ENCODE data around the gene SMG6.

SMG6 gene

DNA sequence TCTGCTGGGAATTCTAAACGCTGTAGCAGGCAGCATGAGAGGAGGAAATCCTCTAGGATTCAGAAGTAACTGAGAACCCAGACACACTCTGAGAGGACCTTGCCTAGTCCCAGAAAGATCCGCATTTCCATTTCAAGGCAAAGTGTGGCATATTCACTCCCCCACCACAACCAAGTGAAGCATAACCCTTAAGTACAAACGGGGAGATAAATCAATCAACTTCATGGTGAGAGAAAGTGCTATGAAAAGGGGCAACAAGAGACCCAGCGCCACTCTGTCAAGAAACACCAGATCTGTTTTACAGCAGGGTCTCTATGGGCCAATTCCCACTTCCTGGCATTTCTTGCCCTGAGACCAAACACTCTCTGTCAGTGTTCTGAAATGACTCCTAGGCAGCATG is 68.3 kb downstream of the SMG6 start:
- DNase-seq (ENCODE audit: low read depth) = no peak

DNA sequence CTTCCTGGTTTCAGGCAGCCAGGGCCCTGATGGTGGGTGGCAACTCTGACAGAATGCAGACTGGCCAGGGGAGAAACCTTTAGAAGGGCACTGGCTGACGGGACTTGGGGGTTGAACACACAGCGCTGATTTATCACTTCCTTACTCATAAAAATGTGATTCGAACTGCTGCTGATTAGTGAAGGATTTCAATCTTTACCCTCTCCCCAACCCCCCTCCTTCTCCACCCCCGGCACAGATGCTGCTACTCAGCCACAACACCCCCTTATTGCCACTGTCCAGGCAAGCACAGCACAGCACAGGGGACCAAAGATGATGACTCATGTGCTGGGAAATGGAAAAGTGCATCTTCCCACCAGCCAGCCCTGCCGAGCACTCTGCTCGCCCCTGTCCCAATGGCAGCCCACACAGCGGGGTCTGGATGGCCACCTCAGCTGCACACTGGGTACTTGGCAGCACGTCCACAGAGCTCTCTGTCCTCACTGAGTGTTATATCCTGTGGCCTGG is 70.1 kb downstream of the SMG6 start:
- no peak for DNase-seq (ENCODE audit: low read depth)

- DNase-seq (ENCODE audit: low read depth) = no peak
Observed at GRCh38 chr17:2232244-2232638, 71.3 kb downstream of the SMG6 start.

GRCh38 chr17:2230877-2231276 is 72.7 kb downstream of the SMG6 start:
- DNase-seq (ENCODE audit: low read depth) = no peak

DNA sequence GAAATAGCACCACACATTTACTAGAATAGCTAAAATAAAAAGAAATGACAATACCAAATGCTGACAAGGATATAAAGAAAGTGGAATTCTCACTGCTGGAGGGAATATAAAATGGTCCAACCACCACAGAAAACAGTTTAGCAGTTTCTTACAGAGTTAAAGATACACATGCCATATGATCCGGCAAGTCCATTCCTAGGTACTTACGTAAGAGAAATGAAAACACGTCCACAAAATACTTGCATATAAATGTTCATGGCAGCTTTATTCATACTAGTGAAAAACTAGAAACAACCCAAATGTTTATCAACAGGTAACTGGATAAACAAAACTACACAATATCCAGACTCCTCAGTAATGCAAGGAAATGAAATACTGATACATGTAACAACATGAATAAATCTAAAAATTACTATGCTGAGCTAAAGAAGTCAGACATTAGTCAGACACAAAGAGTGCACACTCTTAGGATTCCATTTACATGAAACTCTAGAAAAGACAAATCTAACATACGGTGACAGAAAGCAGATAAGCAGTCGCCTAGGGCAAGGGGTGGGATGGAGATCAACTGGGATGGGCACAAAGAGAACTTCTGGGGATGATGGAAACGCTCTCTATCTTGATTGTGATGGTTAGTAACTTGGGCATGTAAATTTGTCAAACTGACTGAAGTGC is 76.4 kb downstream of the SMG6 start:
- no peak for DNase-seq (ENCODE audit: low read depth)

- no peak for DNase-seq (ENCODE audit: low read depth)
Observed at GRCh38 chr17:2223617-2223927, 80.0 kb downstream of the SMG6 start.

- no peak for DNase-seq (ENCODE audit: low read depth)
Observed at GRCh38 chr17:2222901-2223616, 80.5 kb downstream of the SMG6 start.

DNA sequence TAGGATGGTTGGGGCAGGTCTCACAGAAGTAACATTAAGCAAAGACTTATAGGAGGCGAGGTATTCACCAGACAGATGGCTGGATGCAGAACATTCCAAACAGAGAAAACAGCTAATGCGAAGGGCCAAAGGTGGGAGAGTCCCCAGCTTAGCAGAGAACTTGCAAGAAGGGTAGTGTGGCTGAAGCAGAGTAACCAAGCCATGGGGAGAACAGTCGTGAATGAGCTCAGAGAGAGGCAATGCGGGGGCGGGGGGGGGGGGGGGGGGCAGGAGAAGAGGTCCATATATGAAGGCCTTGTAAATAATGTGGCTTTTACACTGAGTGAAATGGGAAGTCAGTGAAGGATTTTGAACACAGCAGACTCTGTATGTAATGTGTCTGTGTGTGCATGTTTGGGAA is 81.3 kb downstream of the SMG6 start:
- DNase-seq (ENCODE audit: low read depth) = no peak

- no peak for DNase-seq (ENCODE audit: low read depth)
Observed at GRCh38 chr17:2218426-2218825, 85.2 kb downstream of the SMG6 start.

DNA sequence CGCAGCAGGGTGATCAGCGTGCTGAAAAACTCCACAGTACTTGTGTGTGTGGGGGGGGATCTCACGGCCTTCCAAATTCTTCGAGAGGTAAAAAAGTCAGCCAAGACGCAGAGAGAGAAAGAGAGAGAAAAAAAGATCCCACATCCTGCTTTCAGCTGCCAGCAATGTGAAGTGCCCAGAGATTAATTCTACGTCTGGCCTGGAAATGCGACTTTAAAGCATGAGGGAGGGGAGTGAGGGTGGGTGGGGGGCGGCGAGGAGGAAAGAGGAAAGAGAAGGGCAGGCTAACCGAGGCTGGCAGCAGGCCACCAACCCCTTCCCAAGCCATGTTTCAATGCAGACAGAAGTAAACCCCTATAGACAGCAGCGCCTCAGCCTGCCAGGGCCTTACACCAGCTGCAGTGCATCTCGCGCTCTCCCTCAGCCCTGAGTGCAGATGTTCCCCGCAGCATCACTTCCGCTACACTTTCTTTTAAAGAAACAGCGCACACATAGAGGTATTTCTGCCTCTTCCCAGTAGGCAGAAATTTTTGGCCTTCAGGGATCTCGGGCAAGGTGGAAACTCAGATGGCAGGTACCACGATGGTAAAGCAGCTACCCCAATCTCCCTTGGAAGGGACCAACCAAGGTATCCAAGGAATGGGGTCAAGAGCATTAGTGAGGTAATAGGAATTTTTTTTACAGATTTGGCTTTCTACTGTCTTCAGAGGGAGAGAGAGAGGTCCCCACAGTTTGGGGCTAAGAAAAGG is 87.8 kb downstream of the SMG6 start:
- DNase-seq (ENCODE audit: low read depth) = peak; percentile 43

DNA sequence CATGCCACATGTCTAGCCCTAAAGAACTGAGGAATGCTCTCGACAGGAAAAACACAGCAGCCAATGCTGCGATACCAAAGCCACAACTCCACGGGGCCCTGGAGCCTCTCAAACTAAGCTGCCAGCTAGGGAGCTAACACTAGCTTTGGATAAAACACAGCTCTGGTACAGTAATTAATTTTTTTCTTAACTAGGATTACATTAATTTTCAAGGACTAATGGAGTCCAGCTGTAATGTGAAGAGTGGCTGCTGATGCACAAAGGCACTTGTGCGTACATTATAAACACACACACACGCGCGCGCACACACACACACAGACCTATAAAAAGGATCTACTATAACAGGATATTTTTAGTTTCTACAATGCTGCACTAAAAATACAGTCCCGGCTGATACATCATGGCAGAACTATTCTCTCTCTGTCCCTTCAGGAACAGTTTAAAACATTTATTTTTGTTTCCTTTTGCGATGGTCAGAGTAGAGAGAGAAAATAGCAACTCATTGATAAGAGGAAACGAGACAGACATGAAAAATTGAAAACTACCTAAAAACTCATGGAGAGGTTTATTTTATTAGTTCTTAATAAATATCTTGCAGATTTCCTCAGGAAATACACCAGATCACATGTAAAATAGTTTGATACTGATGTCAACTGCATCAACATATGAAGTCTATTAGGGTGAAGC is 88.5 kb downstream of the SMG6 start:
- no peak for DNase-seq (ENCODE audit: low read depth)

DNA sequence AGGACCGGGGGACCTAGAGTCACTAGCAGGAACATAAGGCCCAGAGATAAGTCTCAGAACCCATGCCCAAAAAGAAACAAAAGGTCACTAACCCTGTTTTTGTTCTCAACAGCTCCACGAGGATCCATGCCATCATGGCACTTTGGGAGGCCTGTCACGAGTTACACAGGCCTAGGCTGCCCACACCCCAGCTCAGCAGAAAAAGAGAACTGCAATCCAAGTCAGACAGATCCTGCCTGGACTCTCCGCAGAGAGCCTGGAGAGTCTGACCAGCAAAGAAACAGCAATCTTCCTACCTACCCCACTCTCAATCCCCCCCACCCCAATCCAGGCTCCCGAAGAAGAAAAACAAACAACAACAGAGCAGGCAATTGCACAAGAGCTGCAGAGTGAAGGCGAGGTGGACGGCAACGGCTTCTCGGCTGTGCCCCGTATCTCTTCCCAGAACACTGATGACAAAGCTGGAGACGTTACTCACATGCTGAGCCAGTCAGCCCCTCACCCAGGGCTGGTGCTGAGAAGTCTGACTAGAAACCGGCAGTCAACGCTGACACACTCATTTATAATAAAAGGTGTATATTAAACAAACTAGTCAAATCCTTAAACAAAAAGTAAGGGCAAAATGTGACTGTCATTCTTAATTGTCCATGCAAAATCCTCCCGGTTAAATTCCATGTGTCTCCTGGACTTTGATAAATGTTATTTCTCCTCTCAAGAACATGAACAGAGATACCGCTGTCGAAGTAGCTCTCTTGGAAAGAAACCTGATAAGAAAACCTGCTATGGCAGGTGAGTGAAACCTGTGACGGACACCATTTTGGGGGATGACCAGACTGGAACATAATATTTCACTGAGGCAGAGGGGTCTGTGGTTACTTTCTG is 89.3 kb downstream of the SMG6 start:
- no peak for DNase-seq (ENCODE audit: low read depth)

DNA sequence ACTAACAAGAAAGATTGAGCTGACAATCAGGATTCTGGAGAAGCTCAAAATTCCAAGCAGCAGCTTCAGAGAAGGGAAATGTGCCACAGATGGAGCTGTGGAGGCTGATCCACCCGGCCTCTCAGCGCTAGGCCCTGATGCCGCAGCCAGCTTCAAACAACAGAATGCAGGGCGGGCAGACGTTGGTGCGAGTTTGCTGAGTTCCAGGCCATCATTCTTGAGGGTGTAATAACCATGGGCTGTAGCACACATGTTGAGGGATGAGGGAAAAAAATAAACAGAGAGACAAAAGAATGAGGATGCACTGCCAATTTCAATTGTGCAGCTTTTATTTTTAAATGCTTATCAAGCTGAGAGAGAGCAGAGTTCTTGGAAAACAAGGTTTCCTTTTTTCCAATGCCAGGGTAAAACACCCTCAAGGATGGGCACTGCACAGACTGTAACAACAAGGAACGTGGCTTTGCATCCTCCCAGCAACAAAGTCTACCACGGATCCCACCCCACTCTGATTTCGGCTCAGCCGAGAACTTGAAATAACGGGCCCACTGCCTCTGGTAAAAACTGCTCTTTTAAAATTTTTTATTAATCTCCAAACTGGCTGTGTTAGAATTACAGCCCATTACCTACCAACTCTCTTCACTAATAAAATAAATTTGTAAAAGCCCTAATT is 90.2 kb downstream of the SMG6 start:
- no peak for DNase-seq (ENCODE audit: low read depth)

DNA sequence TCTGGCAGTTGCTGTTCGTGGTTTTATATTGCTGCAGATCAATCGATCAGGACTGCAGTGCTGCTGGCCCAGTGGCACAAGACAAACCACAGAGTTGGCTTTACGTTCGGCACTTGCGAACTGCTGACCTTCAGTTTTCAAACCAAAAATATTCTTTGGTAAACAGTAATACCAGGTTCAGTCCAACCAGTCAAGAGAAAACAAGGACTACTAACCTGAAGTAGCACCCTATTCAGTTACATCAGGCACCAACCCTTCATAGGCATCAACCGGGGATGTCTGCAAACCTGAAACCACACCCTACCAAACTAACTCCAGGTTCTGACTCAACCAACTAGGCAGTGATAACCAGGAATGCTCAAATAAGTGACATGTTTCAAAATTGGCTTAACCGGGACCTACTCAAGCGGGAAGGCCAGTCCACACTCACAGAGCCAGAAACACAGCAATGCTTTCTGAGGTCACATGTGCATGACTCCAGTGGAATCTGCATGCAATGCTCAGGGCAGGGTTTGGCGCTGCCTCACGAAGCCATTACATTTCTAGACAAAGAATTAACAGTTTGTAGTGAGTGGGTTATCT is 91.1 kb downstream of the SMG6 start:
- DNase-seq (ENCODE audit: low read depth) = no peak

DNA sequence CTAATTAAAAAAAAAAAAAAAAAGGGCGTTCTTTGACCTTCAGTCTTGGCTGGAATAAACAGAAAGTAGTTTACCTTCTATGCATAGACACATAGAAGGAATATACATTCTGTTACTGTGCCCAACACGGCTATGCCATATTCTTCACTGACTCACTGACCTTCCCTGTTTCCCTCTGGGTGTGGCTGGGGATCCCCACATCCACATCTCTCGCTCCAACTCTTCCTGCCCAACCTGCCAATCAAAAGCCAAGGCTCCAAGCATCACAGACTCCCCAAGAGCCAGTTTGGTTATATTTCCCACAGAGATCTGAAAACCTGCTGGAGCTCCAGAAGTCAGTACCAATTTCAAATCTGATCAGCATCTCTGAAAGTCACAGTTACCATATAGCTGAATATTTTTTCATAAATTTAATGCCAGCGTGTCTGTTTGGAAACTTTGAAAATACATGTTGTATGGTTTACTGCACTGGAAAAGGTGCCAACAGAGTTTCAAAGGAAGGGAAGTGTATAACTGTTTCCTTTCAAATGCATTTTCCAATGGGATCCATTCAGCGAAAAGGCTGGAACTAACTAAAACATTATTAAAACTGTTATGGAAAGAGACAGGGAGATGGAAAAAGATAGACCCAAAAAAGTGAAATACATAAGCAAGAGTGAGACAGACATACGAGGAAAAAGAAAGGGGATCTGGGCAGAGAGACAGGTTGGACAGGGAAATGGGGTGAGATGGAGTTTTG is 91.8 kb downstream of the SMG6 start:
- no peak for DNase-seq (ENCODE audit: low read depth)

- no peak for DNase-seq (ENCODE audit: low read depth)
Observed at GRCh38 chr17:2210726-2211125, 92.9 kb downstream of the SMG6 start.

DNA sequence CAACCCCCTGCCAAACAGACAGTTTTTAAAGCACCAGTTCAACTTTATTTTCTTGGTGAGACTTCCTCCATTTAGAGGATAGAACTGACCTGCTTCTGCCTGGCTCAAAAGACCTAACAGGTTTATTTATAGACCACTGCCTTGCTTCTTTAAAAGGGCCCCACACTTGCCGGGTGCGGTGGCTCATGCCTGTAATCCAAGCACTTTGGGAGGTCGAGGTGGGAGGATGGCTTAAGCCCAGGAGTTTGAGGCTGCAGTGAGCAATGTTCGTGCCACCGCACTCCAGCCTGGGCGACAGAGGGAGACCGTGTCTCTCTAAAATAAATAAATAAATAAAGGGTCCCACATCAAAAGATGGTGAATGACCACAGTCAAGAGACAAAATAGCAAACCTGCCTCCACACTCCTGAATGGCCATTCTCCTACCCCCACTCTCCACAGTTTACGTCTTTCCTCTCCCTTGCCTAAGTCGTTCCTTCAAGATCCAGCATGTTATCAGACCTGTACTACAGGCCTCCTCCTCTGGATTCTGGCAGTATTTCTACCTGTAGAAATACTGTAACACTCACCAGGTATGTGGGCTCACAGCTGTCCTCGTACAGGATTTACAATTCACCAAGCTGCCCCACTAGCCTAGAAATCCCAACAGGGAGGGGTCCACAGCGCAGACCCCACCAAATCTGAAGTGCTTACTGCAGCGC is 95.6 kb downstream of the SMG6 start:
- no peak for DNase-seq (ENCODE audit: low read depth)

DNA sequence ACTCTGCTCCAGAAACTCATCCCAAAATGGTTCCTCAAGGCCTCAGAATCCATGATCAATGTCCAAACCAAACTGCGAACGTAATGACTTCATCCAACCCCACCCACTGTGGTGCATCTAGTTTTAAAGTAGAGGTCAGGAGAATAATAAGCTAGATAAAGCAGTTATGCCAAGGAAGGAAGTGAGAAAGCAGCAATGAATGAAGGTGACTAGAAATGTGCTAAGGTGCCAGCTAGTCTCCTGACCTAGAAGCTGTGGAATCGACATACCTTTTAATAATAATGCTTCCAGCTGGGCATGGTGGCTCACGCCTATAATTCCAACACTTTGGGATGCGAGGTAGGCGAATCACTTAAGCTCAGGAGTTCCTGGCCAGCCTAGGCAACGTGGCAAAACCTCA is 99.2 kb downstream of the SMG6 start:
- DNase-seq (ENCODE audit: low read depth) = no peak

DNA sequence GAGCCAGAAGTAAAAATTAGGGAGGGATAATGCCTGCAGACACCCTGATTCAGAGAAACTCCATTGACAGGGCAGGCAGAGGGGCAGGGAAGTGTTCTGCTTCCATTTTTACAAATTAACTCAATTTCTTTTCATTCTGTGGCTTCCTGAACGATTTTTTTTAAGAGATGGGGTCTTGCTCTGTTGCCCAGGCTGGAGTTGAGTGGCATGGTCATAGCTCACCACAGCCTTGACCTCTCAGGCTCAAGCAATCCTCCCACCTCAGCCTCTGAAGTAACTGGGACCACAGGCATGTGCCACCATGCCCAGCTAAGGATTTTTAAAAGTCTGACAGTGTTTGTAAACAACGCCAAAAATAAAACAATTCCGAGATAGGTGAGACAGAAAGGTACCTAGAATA is 99.8 kb downstream of the SMG6 start:
- DNase-seq (ENCODE audit: low read depth) = no peak
